ENCODE measurements around the gene RASSF1. TPM values are rescaled to one million over a fixed set of nuclear protein-coding genes. Genes with fewer than 3 reads are reported as not detected.
A peak's percentile ranks its signal among the peaks of the same experiment; 100 is the strongest.
"Not testable (repeated sequence)": the region's sequence is repeated elsewhere in the genome, so short reads cannot be mapped to it uniquely, and the experiment has no call there.

Gene RASSF1
- total RNA-seq, 1 experiment from 2014 or later = 15.9 TPM

DNA sequence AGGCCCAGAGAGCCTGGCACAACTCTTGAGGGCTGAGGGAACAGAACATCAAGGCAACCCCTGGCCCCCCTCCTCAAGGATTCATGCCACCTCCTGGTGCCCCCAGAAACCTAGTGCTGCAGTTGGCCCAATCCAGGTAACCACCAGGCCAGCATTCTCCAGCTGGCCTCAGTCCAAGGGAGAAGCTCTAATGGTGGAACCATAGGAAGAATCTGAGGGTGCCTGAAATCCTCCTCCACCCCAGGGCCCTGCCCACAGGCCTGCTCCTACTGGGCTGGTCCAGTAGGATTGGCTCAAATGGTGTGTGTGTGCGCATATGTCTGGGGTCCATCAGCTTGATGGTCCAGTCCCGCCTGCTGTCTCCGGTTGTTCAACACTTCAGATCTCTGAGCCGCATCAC lies 25.8 kb downstream of the RASSF1 start:
- H3K9me2 ChIP-seq (ENCODE audit: insufficient read depth) = no peaks in the 10 kb centered on the region
- intact Hi-C loops (cut with micrococcal nuclease; ENCODE audit: unreplicated experiment) = no loop called here
- H3K4me1 ChIP-seq (replicated peaks; ENCODE audit: insufficient read depth) = peaks cover 47% of the 10 kb centered on the region
- peaks cover 22% of the 10 kb centered on the region for H3K79me2 ChIP-seq (ENCODE audit: low read depth)
- H3K4me3 ChIP-seq = no peak overlapping the region
- H3K4me2 ChIP-seq = no peak overlapping the region
- TF ChIP-seq, protein P1, sequence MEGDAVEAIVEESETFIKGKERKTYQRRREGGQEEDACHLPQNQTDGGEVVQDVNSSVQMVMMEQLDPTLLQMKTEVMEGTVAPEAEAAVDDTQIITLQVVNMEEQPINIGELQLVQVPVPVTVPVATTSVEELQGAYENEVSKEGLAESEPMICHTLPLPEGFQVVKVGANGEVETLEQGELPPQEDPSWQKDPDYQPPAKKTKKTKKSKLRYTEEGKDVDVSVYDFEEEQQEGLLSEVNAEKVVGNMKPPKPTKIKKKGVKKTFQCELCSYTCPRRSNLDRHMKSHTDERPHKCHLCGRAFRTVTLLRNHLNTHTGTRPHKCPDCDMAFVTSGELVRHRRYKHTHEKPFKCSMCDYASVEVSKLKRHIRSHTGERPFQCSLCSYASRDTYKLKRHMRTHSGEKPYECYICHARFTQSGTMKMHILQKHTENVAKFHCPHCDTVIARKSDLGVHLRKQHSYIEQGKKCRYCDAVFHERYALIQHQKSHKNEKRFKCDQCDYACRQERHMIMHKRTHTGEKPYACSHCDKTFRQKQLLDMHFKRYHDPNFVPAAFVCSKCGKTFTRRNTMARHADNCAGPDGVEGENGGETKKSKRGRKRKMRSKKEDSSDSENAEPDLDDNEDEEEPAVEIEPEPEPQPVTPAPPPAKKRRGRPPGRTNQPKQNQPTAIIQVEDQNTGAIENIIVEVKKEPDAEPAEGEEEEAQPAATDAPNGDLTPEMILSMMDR (conservative IDR thresholded peaks at IDR 0.05) = no peak
- no peak for TF ChIP-seq EZH2 (IDR thresholded peaks at IDR 0.05; ENCODE audit: low read depth)
- H3K9me3 ChIP-seq (ENCODE audit: insufficient read depth, low read depth) = no peaks in the 10 kb centered on the region
- ChIA-PET CTCF (interaction anchor here (0.5 kb wide), 1 partner anchor 32 kb away, joined by 3 read pairs; no protein-coding TSS in a partner anchor), POLR2A (ENCODE audit: unreplicated experiment) (no interaction called here)
- H4K20me1 ChIP-seq (ENCODE audit: insufficient read depth) = 0 out of 2 replicates have a peak, but pooled peaks cover 3% of the 10 kb centered on the region
- peak overlapping the region; percentile 16; the same call in 1 of the 2 replicates for H3K27ac ChIP-seq
- H3K27me3 ChIP-seq (ENCODE audit: insufficient read depth, low read depth) = no peaks in the 10 kb centered on the region
- no peak for DNase-seq
- H3K36me3 ChIP-seq (ENCODE audit: low read depth) = peaks cover 7% of the 10 kb centered on the region; the same call in 1 of the 2 replicates
- BruUV-seq (replicated peaks) = no TSS peak
- H2AFZ ChIP-seq = no peak overlapping the region
- H3F3A ChIP-seq (ENCODE audit: insufficient read depth, low read depth) = peaks cover 42% of the 10 kb centered on the region

DNA sequence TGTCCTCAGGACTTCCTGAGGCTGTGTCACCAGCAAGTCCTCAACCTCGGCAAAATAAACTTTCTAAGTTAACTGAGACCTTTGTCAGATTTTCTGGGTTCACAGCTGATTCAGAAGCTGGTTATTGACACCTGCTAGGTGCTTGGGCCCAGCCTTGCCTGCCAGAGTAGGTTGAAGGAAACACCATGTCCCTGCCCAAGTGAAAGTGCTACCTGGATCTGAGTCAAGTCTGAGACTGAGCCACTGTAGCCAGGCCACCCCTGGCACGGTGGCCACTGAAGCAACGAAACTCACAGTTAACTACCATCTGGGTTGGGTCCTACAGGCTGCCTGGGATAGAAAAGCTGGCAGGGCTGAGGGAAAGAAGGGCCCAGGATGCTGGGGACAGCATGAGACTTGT lies 26.3 kb downstream of the RASSF1 start:
- H3K4me1 ChIP-seq (replicated peaks; ENCODE audit: insufficient read depth) = peaks cover 47% of the 10 kb centered on the region
- no peaks in the 10 kb centered on the region for H3K9me2 ChIP-seq (ENCODE audit: insufficient read depth)
- no TSS peak for BruUV-seq (replicated peaks)
- H3F3A ChIP-seq (ENCODE audit: insufficient read depth, low read depth) = peaks cover 42% of the 10 kb centered on the region
- H3K4me3 ChIP-seq = no peak overlapping the region
- H3K27ac ChIP-seq = no peak overlapping the region
- DNase-seq = no peak
- intact Hi-C loops (cut with micrococcal nuclease; ENCODE audit: unreplicated experiment) = no loop called here
- CTCF ChIA-PET = interaction anchor here (0.5 to 0.7 kb wide), 2 partner anchors 33 to 35 kb away, joined by 3 to 6 read pairs; no protein-coding TSS in a partner anchor
- H3K4me2 ChIP-seq = no peak overlapping the region
- H3K9me3 ChIP-seq (ENCODE audit: insufficient read depth, low read depth) = no peaks in the 10 kb centered on the region
- H4K20me1 ChIP-seq (ENCODE audit: insufficient read depth) = 0 out of 2 replicates have a peak, but pooled peaks cover 3% of the 10 kb centered on the region
- peaks cover 4% of the 10 kb centered on the region; the same call in 1 of the 2 replicates for H3K36me3 ChIP-seq (ENCODE audit: low read depth)
- TF ChIP-seq EZH2 (IDR thresholded peaks at IDR 0.05; ENCODE audit: low read depth) = no peak
- TF ChIP-seq, protein P1 (conservative IDR thresholded peaks at IDR 0.05) = no peak
- POLR2A ChIA-PET (ENCODE audit: unreplicated experiment) = interaction anchor here (0.6 kb wide), 1 partner anchor 10 kb away, joined by 12 read pairs; no protein-coding TSS in a partner anchor
- no peaks in the 10 kb centered on the region for H3K27me3 ChIP-seq (ENCODE audit: insufficient read depth, low read depth)
- peaks cover 17% of the 10 kb centered on the region for H3K79me2 ChIP-seq (ENCODE audit: low read depth)
- H2AFZ ChIP-seq = no peak overlapping the region

DNA sequence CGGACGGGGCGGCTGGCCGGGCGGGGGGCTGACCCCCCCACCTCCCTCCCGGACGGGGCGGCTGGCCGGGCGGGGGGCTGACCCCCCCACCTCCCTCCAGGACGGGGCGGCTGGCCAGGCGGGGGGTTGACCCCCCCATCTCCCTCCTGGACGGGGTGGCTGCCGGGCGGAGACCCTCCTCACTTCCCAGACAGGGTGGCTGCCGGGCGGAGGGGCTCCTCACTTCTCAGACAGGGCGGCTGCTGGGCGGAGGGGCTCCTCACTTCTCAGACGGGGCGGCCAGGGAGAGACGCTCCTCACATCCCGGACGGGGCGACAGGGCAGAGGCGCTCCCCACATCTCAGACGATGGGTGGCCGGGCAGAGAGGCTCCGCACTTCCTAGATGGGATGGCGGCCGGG lies 28.6 kb downstream of the RASSF1 start:
- CTCF ChIA-PET; H2AFZ ChIP-seq; POLR2A ChIA-PET (ENCODE audit: unreplicated experiment); H3K9me3 ChIP-seq (ENCODE audit: insufficient read depth, low read depth); H3K4me3 ChIP-seq; BruUV-seq (replicated peaks); H4K20me1 ChIP-seq (ENCODE audit: insufficient read depth); H3K4me2 ChIP-seq; H3K27ac ChIP-seq; intact Hi-C loops (cut with micrococcal nuclease; ENCODE audit: unreplicated experiment); H3K79me2 ChIP-seq (ENCODE audit: low read depth); H3K27me3 ChIP-seq (ENCODE audit: insufficient read depth, low read depth); H3K9me2 ChIP-seq (ENCODE audit: insufficient read depth); H3K36me3 ChIP-seq (ENCODE audit: low read depth); DNase-seq: not testable (repeated sequence)
- H3K4me1 ChIP-seq (replicated peaks; ENCODE audit: insufficient read depth) = peaks cover 24% of the 10 kb centered on the region
- H3F3A ChIP-seq (ENCODE audit: insufficient read depth, low read depth) = peaks cover 20% of the 10 kb centered on the region

DNA sequence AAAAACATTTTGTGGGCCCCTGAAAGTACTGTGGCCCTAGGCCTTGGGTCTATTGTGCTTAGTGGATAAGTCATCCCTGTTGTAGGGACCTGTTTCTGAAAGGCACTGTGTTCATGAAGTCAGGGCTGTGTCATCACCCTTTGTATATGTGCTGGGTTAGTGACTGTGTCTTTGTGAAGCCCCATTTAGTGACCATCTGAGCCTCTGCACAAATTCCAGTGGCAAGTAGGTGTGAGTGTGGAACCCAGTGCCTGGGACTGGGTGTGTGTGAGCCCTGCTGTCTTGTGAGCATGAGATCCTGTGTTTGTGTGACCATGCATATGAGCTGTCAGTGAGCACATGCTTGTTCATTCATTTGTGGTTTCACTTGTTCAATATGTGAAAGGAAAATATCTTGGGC lies 36.0 kb downstream of the RASSF1 start:
- intact Hi-C loops (cut with micrococcal nuclease; ENCODE audit: unreplicated experiment) = no loop called here
- Histone ChIP-seq H3K9me2 (ENCODE audit: insufficient read depth) (no peaks in the 10 kb centered on the region), H3K36me3 (ENCODE audit: low read depth) (no peaks in the 10 kb centered on the region), H3K4me3 (no peak overlapping the region), H3K79me2 (ENCODE audit: low read depth) (no peaks in the 10 kb centered on the region), H3K27ac (no peak overlapping the region), H3K4me1 (replicated peaks; ENCODE audit: insufficient read depth) (peaks cover 13% of the 10 kb centered on the region), H2AFZ (no peak overlapping the region), H3F3A (ENCODE audit: insufficient read depth, low read depth) (peaks cover 9% of the 10 kb centered on the region; the same call in 1 of the 2 replicates), H3K9me3 (ENCODE audit: insufficient read depth, low read depth) (peaks cover 9% of the 10 kb centered on the region), H3K4me2 (no peak overlapping the region), H4K20me1 (ENCODE audit: insufficient read depth) (no peaks in the 10 kb centered on the region), H3K27me3 (ENCODE audit: insufficient read depth, low read depth) (no peaks in the 10 kb centered on the region)
- no peak for DNase-seq
- POLR2A ChIA-PET (ENCODE audit: unreplicated experiment) = interaction anchor here (0.6 kb wide), 1 partner anchor 148 kb away, joined by 9 read pairs; no protein-coding TSS in a partner anchor
- TF ChIP-seq, protein P1 (conservative IDR thresholded peaks at IDR 0.05) = no peak
- TF ChIP-seq EZH2 (IDR thresholded peaks at IDR 0.05; ENCODE audit: low read depth) = no peak
- CTCF ChIA-PET = interaction anchor here (0.5 kb wide), 1 partner anchor 24 kb away, joined by 12 read pairs; no protein-coding TSS in a partner anchor
- no TSS peak for BruUV-seq (replicated peaks)

All from PC-9 (cell line).